Midbrain (tissue), 1 donor: ENCODE data around the gene RASL10A.

Experiments used
- DNase-seq: peaks from one replicate; lab custom pipeline; 2025; lab: John Stamatoyannopoulos, UW

The RASL10A gene

DNA sequence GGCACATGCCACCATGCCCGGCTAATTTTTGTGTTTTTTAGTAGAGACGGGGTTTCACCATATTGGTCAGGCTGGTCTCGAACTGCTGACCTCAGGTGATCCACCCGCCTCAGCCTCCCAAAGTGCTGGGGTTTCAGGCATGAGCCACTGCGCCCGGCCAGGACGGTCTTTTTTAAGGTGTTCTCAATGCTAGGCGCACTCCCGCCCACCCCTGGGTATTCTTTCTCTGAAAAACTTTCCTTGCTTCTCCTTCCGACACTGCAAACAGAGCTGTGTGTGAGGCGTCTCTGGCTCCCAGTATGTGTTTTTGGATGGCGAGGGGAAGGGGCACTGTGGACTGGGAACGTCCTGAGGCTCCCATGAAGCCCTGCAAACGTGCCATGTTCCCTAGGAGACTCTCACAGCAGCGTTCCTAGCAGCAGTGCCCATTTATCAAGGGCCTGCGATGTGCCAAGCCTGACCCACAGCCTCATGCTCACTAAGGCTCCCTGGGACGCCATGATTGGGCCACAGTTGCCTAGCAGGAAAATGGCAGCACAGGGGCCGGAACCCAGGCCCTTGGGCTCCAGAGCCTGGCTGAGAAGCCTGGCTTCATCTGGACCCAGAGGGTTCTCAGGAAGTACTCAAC lies 2.4 kb upstream of the RASL10A start:
- no peak for DNase-seq

- DNase-seq, result no peak
Measured at GRCh38 chr22:29316141-29316828, 788 bp upstream of the RASL10A start.

DNA sequence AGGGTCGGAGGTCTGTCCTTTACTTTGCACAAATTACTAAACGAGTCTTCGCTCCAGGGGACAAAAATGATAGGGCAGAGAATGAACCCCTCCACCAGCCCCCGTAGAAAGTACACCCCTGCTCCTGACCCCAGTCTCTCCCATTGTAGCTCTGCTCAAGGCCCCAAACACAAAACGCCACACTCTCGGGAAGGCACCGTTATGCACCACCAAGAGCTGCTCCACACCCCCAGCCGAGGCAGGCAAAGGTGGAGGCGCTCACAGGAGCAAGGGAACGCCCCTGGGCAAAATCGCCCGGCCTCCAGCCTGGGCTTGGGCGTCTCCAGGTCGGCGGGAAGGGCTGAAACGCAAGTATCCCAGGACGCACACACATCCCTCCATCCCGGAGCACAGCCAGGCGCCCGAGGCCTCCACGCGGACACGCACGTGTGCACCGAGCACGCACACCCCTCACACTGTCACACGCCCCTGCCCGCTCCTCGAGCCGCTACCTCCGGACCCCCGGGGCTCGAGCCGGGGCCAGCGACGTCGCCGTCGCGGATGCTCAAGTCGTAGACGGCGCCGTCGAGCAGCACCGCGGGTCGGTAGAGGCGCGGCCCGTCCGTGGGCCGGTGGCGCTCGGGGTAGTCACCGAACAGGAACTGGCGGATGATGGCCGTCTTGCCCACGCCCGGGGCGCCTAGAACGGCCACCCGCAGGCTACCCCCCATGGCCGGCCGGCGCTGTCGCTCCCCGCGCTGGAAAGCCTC lies 786 bp downstream of the RASL10A start:
- DNase-seq, result no peak

DNA sequence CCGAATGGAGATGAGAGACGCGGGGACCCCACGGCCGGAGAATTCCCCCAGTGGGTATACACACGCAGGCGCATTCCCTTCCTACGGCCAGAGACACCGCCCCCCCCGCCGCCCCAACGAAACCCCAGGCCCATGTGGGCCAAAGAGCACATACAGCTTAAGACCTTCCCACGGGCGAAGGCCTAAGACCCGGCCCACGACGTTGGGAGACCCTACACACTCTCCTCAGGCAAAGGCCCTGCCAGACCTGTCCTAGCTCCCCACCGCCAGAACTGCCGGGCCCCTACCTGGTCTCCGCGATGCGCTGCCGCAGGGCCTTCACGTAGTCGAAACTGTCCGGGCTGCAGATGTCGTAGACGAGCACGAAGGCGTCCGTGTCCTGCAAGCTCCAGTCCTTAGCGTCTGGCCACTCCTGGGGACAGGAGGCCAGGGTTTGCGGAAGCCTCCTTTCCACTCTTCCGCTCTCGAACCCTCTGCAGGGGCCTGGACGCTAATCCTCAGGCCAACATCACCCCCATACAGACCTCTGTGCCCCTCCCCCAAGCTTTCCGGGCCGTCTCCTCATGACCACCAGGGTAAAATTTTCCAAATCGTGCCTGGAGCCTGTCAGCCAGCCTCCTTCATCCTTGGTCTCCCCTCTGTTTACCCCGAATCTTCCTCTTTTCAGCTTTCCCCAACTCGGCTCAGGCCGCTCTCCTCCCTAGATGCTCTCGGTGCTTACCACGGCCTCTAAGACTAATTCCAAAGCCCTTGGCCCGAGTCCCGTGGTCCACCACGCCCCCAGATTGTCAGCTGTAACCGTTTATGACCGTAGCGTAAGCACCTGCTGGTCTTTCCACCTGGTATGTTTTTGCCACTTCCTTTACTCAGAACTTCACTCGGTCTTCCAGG lies 1.7 kb downstream of the RASL10A start:
- no peak for DNase-seq

- peak; percentile 58 for DNase-seq
Measured at GRCh38 chr22:29313126-29313575, 2.3 kb downstream of the RASL10A start.

- DNase-seq, result no peak
Measured at GRCh38 chr22:29312218-29313125, 3.0 kb downstream of the RASL10A start.

GRCh38 chr22:29311464-29312217 lies 3.9 kb downstream of the RASL10A start:
- DNase-seq, result peak; percentile 47

- peak; percentile 90 for DNase-seq
Measured at GRCh38 chr22:29310863-29311339, 4.6 kb downstream of the RASL10A start.

DNA sequence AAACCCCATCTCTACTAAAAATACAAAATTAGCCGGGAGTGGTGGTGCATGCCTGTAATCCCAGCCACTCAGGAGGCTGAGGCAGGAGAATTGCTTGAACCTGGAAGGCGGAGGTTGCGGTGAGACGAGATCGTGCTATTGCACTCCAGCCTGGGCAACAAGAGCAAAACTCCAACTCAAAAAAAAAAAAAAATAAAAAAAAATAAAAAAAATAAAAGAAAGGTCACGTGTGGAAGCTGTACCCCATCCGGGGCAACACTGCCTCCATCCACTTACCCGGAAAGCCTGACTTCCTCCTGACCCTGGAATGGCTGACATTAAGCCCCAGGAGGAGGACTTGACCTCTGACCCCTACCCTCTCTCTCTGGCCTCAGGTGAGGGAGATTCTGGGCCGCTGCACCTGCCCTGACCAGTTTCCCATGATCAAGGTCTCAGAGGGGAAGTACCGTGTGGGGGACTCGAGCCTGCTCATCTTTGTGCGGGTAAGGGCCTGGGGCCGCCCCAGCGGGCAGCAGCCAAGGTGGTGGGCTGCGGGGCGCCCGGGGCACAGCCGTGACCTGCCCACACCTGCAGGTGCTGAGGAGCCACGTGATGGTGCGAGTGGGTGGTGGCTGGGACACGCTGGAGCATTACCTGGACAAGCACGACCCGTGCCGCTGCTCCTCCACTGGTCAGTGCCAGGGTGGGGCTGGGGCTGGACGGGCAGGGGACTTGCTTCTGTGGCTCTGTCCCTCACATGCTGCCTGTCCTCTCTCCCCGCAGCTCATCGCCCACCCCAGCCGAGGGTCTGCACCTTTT lies 5.2 kb downstream of the RASL10A start:
- no peak for DNase-seq

DNA sequence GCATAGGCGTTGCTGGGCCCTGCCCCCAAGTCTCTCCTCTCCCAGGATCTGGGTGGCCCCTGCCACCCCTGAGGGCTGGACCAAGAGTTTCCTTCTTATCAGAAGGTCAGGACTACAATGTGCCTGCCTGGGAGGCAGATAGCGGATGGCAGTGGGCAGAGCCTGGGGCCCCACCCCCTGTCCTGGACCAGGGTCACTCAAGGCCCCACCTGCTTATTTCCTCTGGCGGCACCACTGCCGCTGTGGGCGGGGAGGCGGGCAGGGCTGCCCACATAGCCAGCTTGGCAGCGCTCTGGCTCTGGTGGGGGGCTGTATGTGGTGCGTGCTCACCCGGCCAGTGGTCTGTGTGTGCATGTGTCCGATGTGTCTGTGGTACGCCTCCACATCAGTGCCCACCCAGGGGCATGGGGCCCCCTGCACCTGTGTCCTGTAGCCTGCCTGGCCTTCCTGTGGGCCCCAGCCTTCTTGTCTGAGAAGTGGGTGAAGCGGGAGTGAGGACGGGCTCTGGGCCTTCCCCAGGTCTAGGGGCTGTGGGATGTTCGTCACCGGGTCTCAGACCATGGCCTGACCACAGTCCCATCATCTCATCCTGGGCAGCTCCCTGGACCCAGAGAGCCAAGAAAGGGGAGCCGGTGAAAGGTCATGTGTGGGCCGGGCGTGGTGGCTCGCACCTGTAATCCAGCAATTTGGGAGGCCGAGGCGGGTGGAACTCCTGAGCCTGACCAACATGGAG lies 6.0 kb downstream of the RASL10A start:
- no peak for DNase-seq

DNA sequence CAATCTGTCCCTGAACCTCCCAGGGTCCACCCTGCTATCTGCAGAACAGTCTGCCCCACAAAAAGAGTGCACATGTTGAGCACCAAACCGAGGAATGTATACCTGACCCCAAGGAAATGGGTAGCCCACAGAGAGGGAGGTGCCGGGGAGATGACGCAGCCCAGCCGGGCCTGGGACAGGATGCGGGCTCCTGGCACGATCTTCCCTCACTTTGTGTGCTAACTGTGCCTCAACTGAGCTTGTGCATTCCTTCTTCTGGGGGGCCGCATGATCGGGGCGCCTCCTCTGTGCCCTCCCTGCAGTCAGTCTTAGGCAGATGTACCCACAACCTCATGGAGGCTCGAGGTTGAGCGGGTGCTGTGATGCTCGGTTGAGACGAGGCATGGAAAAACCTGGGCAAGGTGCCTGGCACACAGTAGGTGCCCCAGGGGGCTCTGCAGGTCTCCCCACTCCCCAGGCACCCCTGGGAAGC lies 6.7 kb downstream of the RASL10A start:
- DNase-seq, result no peak

- DNase-seq, result no peak
Measured at GRCh38 chr22:29308148-29308790, 7.2 kb downstream of the RASL10A start.

DNA sequence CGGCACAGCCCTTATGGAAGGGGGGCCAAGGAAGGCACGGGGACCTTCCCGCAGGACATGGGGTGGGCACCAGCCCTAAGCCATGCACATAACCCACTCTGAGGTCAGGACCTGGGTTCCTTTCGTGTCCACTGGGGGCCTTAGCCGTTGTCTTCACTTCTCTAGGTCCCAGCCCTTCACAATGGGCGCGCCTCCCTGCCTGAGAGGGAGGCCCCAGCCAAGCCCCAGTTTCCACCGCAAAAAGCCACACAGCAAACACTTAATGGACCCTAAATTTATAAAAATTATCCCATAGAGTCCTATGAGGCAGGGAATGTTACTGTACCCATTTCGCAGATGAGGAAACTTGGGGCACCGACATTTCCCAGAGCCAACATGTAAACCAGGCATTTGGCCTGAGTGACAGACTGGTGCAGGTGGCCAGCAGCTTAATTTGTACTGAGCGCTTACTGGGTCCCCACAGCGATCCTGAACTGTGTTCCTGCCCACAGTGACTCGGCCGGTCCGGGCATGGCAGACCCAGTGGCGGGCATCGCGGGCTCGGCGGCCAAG lies 7.8 kb downstream of the RASL10A start:
- no peak for DNase-seq

- peak; percentile 70 for DNase-seq
Measured at GRCh38 chr22:29306835-29307595, 8.5 kb downstream of the RASL10A start.

DNA sequence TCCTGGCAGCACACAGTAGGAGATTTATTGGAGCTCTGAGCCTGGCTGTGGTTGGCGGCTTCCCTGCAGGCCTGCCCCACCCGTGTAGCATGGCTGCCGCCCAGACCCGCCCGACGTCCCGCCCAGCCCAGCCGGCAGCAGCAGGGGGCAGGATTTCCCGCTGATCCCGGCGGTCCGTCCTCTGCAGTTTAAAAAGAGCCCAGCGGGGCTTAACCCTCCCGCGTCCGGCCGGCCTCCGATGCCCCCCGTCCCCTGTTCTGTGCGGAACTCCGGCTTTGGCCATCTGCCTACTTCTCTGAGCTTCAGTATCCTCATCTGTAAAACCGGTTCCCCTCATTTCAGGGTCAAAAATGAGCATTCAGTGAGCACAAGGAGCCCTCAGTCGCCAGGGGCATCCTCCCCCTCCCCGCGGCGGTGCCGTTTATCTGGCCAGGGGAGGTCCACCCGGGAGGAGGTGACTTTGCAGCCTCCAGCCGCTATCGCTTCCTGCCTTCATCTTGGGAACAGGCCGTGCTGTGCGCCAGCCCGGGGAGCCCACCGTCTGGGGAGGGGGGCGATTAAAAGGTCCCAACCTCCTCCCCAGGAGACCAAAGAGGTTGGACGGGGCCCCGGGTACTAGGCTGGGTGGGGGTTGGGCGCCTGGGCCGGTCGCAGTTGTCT lies 9.2 kb downstream of the RASL10A start, which contains the start of gene GAS2L1:
Gene GAS2L1, plus strand, starts transcription at position 476 of the 660 bp plus-strand sequence. CDS start 1,456 bp downstream, outside the sequence.
- peak; percentile 77 for DNase-seq

GRCh38 chr22:29305836-29306174 lies 9.7 kb downstream of the RASL10A start:
- DNase-seq, result no peak
